HG03460 (cell line): ENCODE results near the gene CNTN4.
A peak's percentile ranks its signal among the peaks of the same experiment; 100 is the strongest.
"Not testable (repeated sequence)": the region's sequence is repeated elsewhere in the genome, so short reads cannot be mapped to it uniquely, and the experiment has no call there.

Experiments used
- ATAC-seq: cut with Tn5 transposase; IDR thresholded peaks from one replicate; pipeline ENCODE4 v1.9.1; 2021; ENCODE audit not compliant: unreplicated experiment

The CNTN4 gene

GRCh38 chr3:2945121-2945520 lies 846.5 kb downstream of the CNTN4 start:
- peak; percentile 14 for ATAC-seq

- ATAC-seq, result no peak
These were observed 848.9 kb downstream of the CNTN4 start for GRCh38 chr3:2947536-2947935.

- ATAC-seq, result no peak
These were observed 850.2 kb downstream of the CNTN4 start for GRCh38 chr3:2948882-2949281.

GRCh38 chr3:2950159-2950558 lies 851.5 kb downstream of the CNTN4 start:
- no peak for ATAC-seq

GRCh38 chr3:2957115-2957514 lies 858.4 kb downstream of the CNTN4 start:
- no peak for ATAC-seq

GRCh38 chr3:2958551-2958950 lies 859.9 kb downstream of the CNTN4 start:
- ATAC-seq, result no peak

GRCh38 chr3:2961576-2961975 lies 862.9 kb downstream of the CNTN4 start:
- no peak for ATAC-seq

GRCh38 chr3:2967871-2968270 lies 869.2 kb downstream of the CNTN4 start:
- no peak for ATAC-seq

- no peak for ATAC-seq
These were observed 869.8 kb downstream of the CNTN4 start for GRCh38 chr3:2968475-2968874.

GRCh38 chr3:2976212-2976611 lies 877.5 kb downstream of the CNTN4 start:
- ATAC-seq, result no peak

- ATAC-seq, result no peak
These were observed 878.1 kb downstream of the CNTN4 start for GRCh38 chr3:2976796-2977195.

GRCh38 chr3:2978977-2979732 lies 880.5 kb downstream of the CNTN4 start:
- ATAC-seq, result no peak

GRCh38 chr3:2984005-2984830 lies 885.6 kb downstream of the CNTN4 start:
- ATAC-seq, result no peak

- no peak for ATAC-seq
These were observed 886.2 kb downstream of the CNTN4 start for GRCh38 chr3:2984831-2985220.

- ATAC-seq, result no peak
These were observed 886.8 kb downstream of the CNTN4 start for GRCh38 chr3:2985479-2985878.

GRCh38 chr3:2992534-2992933 lies 893.9 kb downstream of the CNTN4 start:
- no peak for ATAC-seq

GRCh38 chr3:2993130-2993529 lies 894.5 kb downstream of the CNTN4 start:
- ATAC-seq, result not testable (repeated sequence)

GRCh38 chr3:2993736-2994135 lies 895.1 kb downstream of the CNTN4 start:
- no peak for ATAC-seq

- no peak for ATAC-seq
These were observed 896.5 kb downstream of the CNTN4 start for GRCh38 chr3:2995195-2995594.

- no peak for ATAC-seq
These were observed 906.6 kb downstream of the CNTN4 start for GRCh38 chr3:3005146-3005744.

GRCh38 chr3:3013317-3014052 lies 914.8 kb downstream of the CNTN4 start:
- ATAC-seq, result no peak
